Effector CD8-positive, alpha-beta T cell (primary cell): ENCODE measurements around the gene ANKRD24.
"Not testable (repeated sequence)": the region's sequence is repeated elsewhere in the genome, so short reads cannot be mapped to it uniquely, and the experiment has no call there.

Experiments used
- DNase-seq: peaks from one replicate; lab custom pipeline; 2025; lab: John Stamatoyannopoulos, UW
- total RNA-seq, 4 experiments: gene quantifications; one replicate each; lab custom pipeline; 2026; lab: John Stamatoyannopoulos, UW

Gene ANKRD24
- total RNA-seq, result 0 to 1.9 (median 0.38) reads per million in 4 experiments

DNA sequence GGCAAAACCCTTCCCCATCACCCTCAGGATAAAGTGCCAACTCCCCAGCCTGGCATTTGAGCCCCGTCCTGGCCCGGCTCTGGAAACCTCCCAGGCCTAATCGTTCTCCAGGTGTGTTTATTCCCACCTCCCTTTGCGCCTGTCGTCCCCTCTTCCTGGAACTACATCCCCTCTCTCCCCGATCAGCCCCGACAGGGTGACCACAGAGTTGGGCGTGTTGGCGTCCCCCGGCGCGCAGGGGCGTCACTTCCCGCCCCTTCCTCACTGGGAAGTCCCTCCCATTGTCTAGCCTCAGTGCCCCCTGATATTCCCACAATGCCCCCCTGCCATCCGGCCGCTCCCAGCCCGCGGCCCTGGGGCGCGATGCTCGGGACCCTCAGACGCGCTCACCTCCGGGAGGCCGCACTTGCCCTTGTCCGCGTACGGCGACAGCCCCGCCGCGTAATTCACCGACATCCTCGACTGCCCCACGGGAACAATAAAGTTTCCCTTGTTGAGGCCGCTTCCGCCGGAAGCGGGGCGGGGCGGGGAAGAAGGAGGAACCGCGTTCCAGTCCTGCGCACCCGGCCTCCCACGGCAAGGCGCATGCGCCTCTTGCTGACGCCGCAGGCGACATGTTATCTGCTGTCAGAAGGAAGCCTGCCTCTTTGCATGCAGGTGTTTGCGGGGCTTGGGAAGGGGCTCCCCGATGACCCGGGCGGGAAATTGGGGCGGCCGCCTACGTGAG, at the start of gene ANKRD24, which contains the start of gene SIRT6:
TSS of gene ANKRD24 (plus strand) at position 606 of the 727 bp plus-strand sequence. CDS start 3,737 bp downstream, outside the sequence.
TSS of gene SIRT6 (minus strand) at position 480 of the 727 bp plus-strand sequence. CDS start at position 456, 24 bp downstream.
- DNase-seq, result peak; percentile 93

DNA sequence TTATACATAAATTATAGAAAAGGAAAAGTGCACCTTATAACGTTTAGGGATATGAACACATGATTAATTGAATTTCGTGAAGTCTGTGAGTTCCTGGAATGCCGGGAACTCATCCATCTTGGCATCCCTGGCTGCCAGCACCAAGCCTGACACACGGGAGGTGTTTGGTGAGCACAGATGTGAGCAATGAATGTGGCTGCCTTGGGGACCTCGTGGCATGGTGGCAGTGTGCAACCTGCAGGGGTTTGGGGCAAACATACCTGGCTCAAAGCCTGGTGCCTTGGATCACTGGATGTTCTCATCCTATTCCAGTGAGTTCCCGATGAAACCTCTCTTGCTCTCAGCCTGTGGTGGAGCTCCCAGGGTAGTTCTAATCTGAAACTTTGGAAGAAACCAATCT, 48.1 kb upstream of the ANKRD24 start:
- DNase-seq, result no peak

GRCh38 chr19:4135386-4135785, 47.1 kb upstream of the ANKRD24 start:
- not testable (repeated sequence) for DNase-seq

- DNase-seq, result no peak
Observed at GRCh38 chr19:4136680-4137088, 45.8 kb upstream of the ANKRD24 start.

- DNase-seq, result no peak
Observed at GRCh38 chr19:4138445-4138844, 44.0 kb upstream of the ANKRD24 start.

DNA sequence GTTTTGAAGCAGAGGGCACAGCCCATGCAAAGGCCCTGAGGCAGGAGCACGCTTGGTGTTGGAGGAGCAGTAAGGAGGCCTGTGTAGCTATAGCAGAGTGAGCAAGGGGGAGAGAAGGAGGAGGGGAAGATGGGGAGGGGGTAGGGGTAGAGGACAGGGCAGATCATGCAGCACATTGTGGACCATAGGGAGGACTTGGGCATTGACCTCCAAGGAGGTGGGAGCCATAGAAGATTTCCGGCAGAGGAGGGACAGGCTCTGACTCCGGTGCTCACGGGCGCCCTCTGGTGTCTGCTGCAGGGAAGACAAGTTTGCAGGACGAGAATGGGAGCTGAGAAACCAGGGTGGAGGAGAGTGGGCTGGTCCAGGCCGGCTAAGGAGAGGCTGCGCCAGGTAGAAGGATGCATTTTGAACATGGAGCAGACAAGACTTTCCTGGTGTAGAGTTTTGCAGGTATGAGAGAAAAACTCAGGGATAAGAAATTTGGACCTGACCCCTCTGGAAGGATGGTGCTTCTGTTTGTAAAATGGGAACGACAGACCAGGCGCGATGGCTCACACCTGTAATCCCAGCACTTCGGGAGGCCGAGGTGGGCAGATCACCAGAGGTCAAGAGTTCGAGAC, 42.8 kb upstream of the ANKRD24 start:
- peak; percentile 84 for DNase-seq

DNA sequence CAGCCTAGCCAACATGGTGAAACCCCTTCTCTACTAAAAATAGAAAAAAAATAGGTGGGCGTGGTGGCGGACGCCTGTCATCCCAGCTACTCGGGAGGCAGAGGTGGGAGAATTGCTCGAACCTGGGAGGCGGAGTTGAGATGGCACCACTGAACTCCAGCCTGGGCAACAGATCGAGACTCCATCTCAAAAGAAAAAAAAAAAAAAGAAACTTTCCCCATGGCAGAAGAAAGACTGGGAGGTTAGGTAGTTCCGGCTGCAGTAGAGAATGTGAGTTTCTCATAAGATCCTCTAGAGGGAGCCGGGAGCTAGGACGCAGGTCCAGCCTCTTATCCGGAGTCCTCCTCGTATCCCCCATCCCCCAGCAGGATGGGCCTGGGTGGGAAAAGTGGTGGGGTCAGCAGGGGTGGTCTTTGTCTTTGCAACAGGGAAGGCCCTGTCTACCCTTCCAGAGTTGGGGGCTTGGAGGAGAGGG, 42.2 kb upstream of the ANKRD24 start:
- DNase-seq, result no peak

DNA sequence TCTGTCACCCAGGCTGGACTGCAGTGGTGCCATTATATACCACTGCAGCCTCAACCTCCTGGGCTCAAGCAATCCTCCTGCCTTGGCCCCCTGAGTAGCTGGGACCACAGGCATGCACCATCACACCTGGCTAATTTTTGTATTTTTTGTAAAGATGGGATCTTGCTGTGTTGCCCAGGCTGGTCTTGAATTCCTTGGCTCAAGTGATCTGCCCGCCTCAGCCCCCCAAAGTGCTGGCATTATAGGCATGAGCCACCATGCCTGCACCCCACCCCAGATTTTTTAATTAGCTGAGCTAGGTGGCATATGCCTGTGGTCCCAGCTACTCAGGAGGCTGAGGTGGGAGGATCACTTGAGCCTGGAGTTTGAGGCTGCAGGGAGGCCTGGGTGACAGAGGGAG, 39.6 kb upstream of the ANKRD24 start:
- DNase-seq, result not testable (repeated sequence)

DNA sequence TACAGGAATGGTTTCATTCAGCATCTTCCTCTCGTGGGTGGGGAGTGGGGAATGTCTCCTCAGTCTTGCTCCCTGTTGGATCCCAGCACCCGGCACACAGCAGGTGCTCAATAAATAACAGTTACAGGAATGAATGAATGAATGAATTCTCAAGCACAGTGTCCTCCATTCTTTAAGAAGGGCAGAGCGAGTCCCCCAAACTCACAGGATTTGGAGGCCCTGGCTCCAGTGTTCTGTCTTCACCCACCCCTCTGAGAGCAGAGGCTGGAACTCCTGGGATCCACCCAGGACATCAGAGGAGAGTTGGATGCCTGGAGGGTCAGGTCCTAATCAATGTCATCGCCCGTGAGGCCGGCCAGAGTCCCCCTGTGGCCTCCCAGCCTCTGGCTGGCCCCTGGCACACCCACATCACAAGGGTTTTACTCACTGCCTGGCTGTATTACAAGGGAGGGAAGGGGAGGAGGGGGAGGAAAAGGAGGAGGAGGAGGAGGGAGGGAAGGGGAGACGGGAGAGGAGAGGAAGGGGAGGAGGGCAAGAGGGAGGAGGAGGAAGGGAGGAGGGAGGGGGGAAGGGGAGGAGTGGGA, 37.7 kb upstream of the ANKRD24 start:
- DNase-seq, result no peak

- DNase-seq, result no peak
Observed at GRCh38 chr19:4149518-4150288, 32.8 kb upstream of the ANKRD24 start.

GRCh38 chr19:4151623-4152022, 30.9 kb upstream of the ANKRD24 start:
- no peak for DNase-seq

DNA sequence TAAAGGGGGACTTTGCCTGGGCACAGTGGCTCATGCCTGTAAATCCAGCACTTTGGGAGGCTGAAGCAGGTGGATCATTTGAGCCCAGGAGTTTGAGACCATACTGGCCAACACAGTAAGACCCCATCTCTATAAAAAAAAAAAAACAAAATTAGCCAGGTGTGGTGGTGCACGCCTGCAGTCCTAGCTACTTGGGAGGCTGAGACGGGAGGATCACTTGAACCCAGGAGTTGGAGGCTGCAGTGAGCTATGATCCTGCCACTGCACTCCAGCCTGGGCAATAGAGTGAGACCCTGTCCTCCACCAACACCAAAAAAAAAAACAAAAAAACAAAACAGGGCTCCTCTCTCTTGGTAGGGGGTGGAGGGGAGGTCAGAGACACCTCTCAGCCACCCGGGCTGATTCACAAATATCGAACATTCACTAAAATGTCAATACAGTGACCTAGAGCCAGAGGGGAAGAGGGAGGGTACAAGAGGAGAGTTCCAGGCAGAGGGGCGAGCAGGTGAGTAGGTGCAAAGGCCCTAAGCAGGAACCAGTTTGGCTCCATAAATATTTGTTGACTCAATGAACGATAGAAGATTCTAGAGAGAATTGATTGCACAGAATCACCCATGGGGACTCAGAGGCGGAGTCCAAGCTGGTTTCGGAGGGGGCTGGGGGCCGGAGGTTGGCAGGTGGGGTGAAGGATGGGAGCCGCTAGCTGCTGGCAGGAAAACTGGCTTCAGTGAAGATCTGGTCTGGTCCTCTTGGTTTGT, 30.1 kb upstream of the ANKRD24 start:
- no peak for DNase-seq

GRCh38 chr19:4154571-4155312, 27.7 kb upstream of the ANKRD24 start:
- no peak for DNase-seq

DNA sequence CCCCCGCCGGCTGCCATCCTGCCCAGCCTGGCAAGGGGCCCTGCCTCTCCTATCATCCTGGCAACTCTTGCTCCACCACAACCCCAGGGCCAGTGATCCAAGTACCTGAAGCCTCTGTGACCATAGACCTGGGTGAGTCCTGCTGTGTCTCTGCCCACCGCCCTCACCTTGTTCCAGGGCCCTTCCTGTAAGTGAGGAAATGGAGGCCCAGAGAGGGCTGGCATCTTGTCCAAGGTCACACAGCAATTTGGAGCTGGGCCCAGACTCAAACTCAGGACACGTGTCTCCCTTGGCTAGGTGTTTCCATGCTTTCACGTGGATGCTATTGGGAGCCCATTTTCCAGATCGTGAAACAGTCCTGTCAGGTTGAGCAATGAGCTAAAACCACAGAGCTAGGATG, 25.3 kb upstream of the ANKRD24 start:
- DNase-seq, result no peak

DNA sequence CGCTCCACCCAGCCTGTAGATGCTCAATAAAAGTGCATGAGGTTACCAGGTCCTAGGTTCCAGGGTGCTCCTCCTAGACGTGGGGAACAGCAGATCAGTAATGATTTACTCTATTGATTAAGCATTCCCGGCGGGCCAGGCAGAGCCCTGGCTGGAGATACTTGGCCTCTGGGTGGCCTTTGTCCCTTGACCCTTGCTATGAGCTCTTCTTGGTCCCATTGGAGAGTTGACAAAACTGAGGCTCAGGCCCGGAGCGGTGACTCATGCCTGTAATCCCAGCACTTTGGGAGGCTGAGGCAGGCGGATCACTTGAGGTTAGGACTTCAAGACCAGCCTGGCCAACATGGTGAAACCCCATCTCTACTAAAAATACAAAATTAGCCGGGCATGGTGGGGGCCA, 24.5 kb upstream of the ANKRD24 start:
- DNase-seq, result not testable (repeated sequence)

DNA sequence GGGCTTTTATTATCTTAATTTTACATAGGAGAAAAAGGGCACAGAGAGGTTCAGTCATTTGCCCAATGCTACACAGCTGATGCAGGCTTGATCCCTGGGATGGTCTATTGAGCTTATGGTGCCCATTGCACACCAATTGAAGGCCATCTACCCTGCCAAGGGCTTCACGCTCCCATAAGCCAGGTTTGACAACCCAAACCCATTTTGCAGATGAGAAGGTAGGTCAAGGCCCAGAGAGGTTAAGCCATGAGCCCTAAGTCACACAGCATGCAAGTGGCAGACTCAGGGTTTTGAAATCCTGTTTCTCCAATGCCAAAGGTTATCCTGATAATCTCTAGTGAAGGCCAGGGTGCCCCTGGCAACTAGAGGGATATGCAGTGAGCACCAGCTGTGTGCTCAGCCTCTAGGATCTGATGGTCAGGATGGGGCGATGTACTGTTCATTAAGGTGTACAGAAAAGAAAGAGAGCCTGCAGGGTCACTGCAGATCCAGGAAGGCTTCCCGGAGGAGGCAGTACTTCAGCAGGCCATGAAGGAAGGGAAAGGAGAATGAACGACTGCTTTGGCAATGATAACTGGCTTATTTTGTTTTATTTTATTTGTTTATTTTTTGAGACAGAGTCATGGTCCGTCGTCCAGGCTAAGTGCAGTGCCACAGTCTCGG, 20.9 kb upstream of the ANKRD24 start:
- DNase-seq, result no peak

DNA sequence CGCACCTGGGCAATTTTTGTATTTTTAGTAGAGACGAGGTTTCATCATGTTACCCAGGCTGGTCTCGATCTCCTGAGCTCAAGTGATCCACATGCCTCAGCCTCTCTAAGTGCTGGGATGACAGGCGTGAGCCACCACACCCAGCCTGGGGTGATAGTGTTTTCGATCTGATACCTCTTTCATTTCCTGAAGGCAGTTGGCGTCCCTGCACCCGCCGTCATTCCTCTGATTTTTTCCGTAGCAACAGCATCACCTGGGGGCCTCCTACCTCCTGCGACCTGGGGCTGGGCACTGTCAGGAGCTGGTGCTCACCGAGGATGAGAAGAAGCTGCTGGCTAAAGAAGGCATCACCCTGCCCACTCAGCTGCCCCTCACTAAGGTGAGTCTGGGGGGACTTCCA, 18.2 kb upstream of the ANKRD24 start:
- no peak for DNase-seq

GRCh38 chr19:4171676-4172075, 10.8 kb upstream of the ANKRD24 start:
- no peak for DNase-seq

DNA sequence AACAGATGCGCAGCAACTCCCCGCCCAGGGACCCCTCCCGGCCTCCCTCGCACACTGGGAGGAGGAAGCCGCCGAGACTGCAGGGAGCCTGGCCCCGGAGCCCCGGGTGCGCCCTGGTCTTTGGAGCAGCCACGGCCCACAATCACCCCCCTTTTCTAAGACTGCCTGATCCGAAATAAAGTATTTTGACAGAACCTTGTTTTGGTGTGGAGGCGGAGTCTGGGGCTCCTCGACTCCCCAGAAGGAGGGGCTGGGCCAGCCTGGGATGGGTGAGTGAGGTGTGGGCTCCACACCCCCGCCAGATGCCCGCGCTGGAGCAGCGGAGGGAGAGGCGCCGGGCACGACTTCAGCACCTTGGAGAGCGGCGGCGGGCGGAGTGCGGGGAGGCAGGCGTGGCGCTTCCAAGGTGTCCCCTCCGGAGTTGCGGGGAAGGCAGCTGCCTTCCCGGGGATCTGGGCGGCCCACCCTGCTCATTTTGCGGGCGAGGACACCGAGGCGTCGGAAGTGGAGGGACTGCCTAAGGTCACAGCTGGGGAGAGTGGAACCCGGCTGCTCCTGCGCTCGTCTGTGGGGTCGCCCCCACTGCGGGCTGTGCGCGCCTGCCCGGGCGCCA, 9.5 kb upstream of the ANKRD24 start:
- peak; percentile 50 for DNase-seq
